Measurements from ENCODE around the gene RNF5.

Gene RNF5, protein sequence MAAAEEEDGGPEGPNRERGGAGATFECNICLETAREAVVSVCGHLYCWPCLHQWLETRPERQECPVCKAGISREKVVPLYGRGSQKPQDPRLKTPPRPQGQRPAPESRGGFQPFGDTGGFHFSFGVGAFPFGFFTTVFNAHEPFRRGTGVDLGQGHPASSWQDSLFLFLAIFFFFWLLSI

DNA sequence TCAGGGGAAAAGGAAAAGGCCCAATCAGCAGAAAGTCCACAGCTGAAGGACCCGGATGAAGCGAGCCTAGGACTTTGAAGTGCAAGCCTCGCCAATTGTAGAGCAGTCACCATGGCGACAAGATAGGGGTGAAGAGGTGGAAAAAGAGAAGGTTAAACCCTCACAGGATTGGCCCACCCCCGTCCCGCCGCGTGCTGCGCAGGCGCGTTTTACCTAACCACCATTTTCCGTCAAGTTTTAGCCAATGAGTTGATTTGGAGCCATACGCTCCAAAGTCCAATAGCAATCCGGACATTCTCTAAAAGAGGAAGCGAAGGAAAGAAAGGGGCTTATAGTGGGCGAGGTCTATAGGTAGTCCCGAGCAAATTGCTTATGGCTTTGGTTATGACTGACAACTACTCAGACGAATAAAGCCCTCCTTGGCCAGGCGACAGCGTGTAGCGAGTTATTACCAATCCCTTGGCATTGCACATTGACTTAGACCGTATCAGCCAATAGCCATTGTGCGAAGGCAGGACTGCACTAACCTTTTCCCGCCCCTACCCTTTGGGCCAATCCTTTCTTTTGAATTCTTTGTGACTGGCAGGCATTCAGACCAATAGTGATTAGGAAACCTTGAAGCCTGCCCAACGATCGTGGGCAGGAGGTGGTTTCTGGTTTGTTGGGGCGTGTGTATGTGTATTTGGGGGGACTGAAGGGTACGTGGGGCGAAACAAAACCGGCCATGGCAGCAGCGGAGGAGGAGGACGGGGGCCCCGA is at the start of gene RNF5:
RNF5 (plus strand) TSS at position 618 of the 759 bp plus-strand sequence; CDS start at position 725, 107 bp downstream.
- Histone ChIP-seq H3F3A (ENCODE audit: control insufficient read depth, insufficient read depth) (peaks cover 11% of the 10 kb centered on the region), H3K36me3 (ENCODE audit: control insufficient read depth, low read length) (peaks cover 36% of the 10 kb centered on the region), H3K4me1 (ENCODE audit: control insufficient read depth, low read length) (peaks cover 46% of the 10 kb centered on the region), H3K79me2 (ENCODE audit: control insufficient read depth, low read length) (peaks cover 57% of the 10 kb centered on the region), H3K4me3 (ENCODE audit: low read length) (peak within 1 kb of the TSS; percentile 85), H3K9me2 (replicated peaks; ENCODE audit: control insufficient read depth, low read length) (no peaks in the 10 kb centered on the region), H3K27ac (ENCODE audit: low read depth, low read length) (peak within 1 kb of the TSS; percentile 94), H3K9me3 (ENCODE audit: control insufficient read depth, insufficient read depth, low read length) (no peaks in the 10 kb centered on the region), H3K4me2 (ENCODE audit: low read length) (peak within 1 kb of the TSS; percentile 99), H4K20me1 (ENCODE audit: control insufficient read depth, insufficient read depth, low read depth, low read length) (no peaks in the 10 kb centered on the region), H3K27me3 (ENCODE audit: control insufficient read depth, low read length) (no peaks in the 10 kb centered on the region)
- TF ChIP-seq, protein P1, sequence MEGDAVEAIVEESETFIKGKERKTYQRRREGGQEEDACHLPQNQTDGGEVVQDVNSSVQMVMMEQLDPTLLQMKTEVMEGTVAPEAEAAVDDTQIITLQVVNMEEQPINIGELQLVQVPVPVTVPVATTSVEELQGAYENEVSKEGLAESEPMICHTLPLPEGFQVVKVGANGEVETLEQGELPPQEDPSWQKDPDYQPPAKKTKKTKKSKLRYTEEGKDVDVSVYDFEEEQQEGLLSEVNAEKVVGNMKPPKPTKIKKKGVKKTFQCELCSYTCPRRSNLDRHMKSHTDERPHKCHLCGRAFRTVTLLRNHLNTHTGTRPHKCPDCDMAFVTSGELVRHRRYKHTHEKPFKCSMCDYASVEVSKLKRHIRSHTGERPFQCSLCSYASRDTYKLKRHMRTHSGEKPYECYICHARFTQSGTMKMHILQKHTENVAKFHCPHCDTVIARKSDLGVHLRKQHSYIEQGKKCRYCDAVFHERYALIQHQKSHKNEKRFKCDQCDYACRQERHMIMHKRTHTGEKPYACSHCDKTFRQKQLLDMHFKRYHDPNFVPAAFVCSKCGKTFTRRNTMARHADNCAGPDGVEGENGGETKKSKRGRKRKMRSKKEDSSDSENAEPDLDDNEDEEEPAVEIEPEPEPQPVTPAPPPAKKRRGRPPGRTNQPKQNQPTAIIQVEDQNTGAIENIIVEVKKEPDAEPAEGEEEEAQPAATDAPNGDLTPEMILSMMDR (IDR thresholded peaks at IDR 0.05; ENCODE audit: low read depth, low read length, poor library complexity, severe bottlenecking), result no peak
- TF ChIP-seq EZH2phosphoT487 (IDR thresholded peaks at IDR 0.05; ENCODE audit: borderline replicate concordance, low read length), result no peak

DNA sequence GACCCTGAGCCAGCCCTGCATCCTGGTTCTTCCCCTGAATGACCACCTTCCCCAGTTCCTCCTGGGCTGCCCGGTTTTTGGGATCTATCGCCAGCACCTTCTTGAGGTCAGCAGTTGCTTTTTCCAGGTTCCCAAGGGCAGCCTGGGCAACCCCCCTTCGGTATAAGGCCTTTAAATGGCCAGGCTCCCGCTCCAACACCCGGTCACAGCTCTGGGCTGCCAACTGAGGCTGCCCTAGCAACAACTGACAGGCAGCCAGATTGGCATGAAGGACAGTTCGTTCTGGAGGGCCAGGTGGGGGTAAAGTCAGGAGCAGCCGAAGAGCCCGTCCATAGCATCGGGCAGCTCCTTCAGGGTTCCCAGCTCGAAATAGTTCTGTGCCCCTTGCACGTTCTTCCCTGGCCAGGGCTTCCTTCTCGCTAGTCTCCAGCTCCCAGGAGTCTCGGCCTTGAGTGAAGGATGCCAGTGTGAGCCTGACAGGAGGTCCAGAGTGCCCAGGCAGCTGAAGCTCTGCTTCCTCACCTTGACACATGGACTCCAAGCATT is 49.4 kb upstream of the RNF5 start:
- Histone ChIP-seq H3F3A (ENCODE audit: control insufficient read depth, insufficient read depth) (0 out of 2 replicates have a peak, but pooled peaks cover 3% of the 10 kb centered on the region), H3K79me2 (ENCODE audit: control insufficient read depth, low read length) (peaks cover 40% of the 10 kb centered on the region), H3K36me3 (ENCODE audit: control insufficient read depth, low read length) (peaks cover 40% of the 10 kb centered on the region), H3K4me2 (ENCODE audit: low read length) (peak overlapping the region; percentile 86), H3K9me2 (replicated peaks; ENCODE audit: control insufficient read depth, low read length) (no peaks in the 10 kb centered on the region), H3K27me3 (ENCODE audit: control insufficient read depth, low read length) (0 out of 2 replicates have a peak, but pooled peaks cover under 1% of the 10 kb centered on the region), H3K27ac (ENCODE audit: low read depth, low read length) (0 out of 2 replicates have a peak overlapping the region, but pooled peaks have one; percentile 19), H3K4me1 (ENCODE audit: control insufficient read depth, low read length) (peaks cover 27% of the 10 kb centered on the region), H4K20me1 (ENCODE audit: control insufficient read depth, insufficient read depth, low read depth, low read length) (0 out of 2 replicates have a peak, but pooled peaks cover 3% of the 10 kb centered on the region), H3K4me3 (ENCODE audit: low read length) (peak overlapping the region; percentile 93), H3K9me3 (ENCODE audit: control insufficient read depth, insufficient read depth, low read length) (no peaks in the 10 kb centered on the region)
- TF ChIP-seq, protein P1 (IDR thresholded peaks at IDR 0.05; ENCODE audit: low read depth, low read length, poor library complexity, severe bottlenecking), result no peak
- no peak for TF ChIP-seq EZH2phosphoT487 (IDR thresholded peaks at IDR 0.05; ENCODE audit: borderline replicate concordance, low read length)

DNA sequence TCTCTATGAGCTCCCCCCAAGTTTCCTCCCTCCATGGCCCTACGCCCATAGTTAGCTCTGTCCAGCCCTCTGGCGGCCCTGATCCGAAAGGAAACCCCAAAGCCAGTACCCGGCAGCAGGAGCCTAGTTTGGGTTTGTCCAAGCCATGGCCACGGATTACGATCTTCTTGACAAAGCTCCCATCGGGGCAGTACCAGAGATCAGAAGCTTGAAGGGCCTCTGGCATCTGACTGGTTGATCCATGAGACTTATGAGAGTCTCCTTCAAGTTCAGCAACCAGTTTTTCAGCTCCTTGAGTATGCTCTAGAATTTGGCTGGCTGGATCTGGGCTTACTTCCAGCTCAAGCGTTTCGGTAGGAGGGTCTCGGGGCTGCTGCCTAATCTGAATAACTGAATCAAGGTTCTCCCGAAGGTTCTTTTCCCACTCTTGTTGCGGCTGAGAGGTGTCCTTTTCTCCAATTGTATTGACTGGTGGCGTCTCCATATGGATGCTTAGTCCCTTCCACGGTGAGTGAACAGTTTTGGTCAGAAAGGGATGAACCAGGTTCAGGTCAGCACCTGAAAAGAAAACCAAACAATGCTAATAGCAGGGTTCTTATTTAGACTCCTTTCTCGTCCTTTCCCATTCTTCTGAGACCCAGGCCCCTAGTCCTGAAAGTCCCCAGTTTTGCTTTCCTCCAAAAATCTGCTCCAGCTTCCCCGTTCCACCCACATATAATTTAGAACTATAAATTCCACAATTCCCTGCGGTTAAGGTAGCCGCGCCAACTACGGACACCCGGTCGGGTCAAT is 48.7 kb upstream of the RNF5 start:
- H3K9me3 ChIP-seq (ENCODE audit: control insufficient read depth, insufficient read depth, low read length), result no peaks in the 10 kb centered on the region
- H3K4me1 ChIP-seq (ENCODE audit: control insufficient read depth, low read length), result peaks cover 27% of the 10 kb centered on the region
- H3K36me3 ChIP-seq (ENCODE audit: control insufficient read depth, low read length), result peaks cover 34% of the 10 kb centered on the region
- H4K20me1 ChIP-seq (ENCODE audit: control insufficient read depth, insufficient read depth, low read depth, low read length), result 0 out of 2 replicates have a peak, but pooled peaks cover 3% of the 10 kb centered on the region
- H3K27me3 ChIP-seq (ENCODE audit: control insufficient read depth, low read length), result 0 out of 2 replicates have a peak, but pooled peaks cover 4% of the 10 kb centered on the region
- no peaks in the 10 kb centered on the region for H3K9me2 ChIP-seq (replicated peaks; ENCODE audit: control insufficient read depth, low read length)
- peak overlapping the region; percentile 40 for H3K27ac ChIP-seq (ENCODE audit: low read depth, low read length)
- peak overlapping the region; percentile 93 for H3K4me3 ChIP-seq (ENCODE audit: low read length)
- peak overlapping the region; percentile 86 for H3K4me2 ChIP-seq (ENCODE audit: low read length)
- H3F3A ChIP-seq (ENCODE audit: control insufficient read depth, insufficient read depth), result 0 out of 2 replicates have a peak, but pooled peaks cover 3% of the 10 kb centered on the region
- H3K79me2 ChIP-seq (ENCODE audit: control insufficient read depth, low read length), result peaks cover 40% of the 10 kb centered on the region
- no peak for TF ChIP-seq EZH2phosphoT487 (IDR thresholded peaks at IDR 0.05; ENCODE audit: borderline replicate concordance, low read length)
- TF ChIP-seq, protein P1 (IDR thresholded peaks at IDR 0.05; ENCODE audit: low read depth, low read length, poor library complexity, severe bottlenecking), result no peak
